Parathyroid adenoma (tissue), 2 donors: Measurements from ENCODE around the gene ZSWIM4.

Source experiments
- H2AFZ ChIP-seq: fragments of 300-600 bp; sonication (generic); one replicate; pipeline ENCODE4 v1.7.0; 2017; ENCODE audit warnings: antibody characterized with exemption, mild to moderate bottlenecking
- H3K27ac ChIP-seq: fragments of 300-600 bp; sonication (generic); one replicate; pipeline ENCODE4 v1.7.0; 2017
- H3K27me3 ChIP-seq: fragments of 300-600 bp; sonication (generic); one replicate; pipeline ENCODE4 v1.7.0; 2017; ENCODE audit warnings: low read length; ENCODE audit not compliant: control insufficient read depth, insufficient read depth
- H3K36me3 ChIP-seq: fragments of 300-600 bp; sonication (generic); one replicate; pipeline ENCODE4 v1.7.0; 2017; ENCODE audit warnings: low read length; ENCODE audit not compliant: control insufficient read depth, insufficient read depth
- H3K4me1 ChIP-seq: fragments of 300-600 bp; sonication (generic); one replicate; pipeline ENCODE4 v1.7.0; 2017; ENCODE audit warnings: control low read depth
- H3K4me2 ChIP-seq: fragments of 300-600 bp; sonication (generic); one replicate; pipeline ENCODE4 v1.7.0; 2017; ENCODE audit warnings: low read length
- H3K4me3 ChIP-seq: fragments of 300-600 bp; sonication (generic); one replicate; pipeline ENCODE4 v1.7.0; 2017; ENCODE audit warnings: low read depth, low read length
- H3K79me2 ChIP-seq: fragments of 300-600 bp; sonication (generic); one replicate; pipeline ENCODE4 v1.7.0; 2017; ENCODE audit warnings: control low read depth
- H3K9ac ChIP-seq: fragments of 300-600 bp; sonication (generic); one replicate; pipeline ENCODE4 v1.7.0; 2017; ENCODE audit warnings: mild to moderate bottlenecking
- H3K9me3 ChIP-seq: fragments of 300-600 bp; sonication (generic); one replicate; pipeline ENCODE4 v1.7.0; 2017; ENCODE audit warnings: low read length; ENCODE audit not compliant: control insufficient read depth
- CTCF ChIP-seq: fragments of 300-600 bp; sonication (generic); IDR thresholded peaks from one replicate; pipeline ENCODE4 v1.7.0; 2017; ENCODE audit warnings: antibody characterized with exemption, mild to moderate bottlenecking
- donor health status: primary hyperparathyroidism.

Gene ZSWIM4

GRCh38 chr19:13877303-13877702, 82.1 kb downstream of the ZSWIM4 start:
- H3K4me1 ChIP-seq = peaks cover 7% of the 10 kb centered on the region
- no peaks in the 10 kb centered on the region for H3K79me2 ChIP-seq
- no peak overlapping the region for H3K4me3 ChIP-seq
- H3K27ac ChIP-seq = no peak overlapping the region
- no peak overlapping the region for H2AFZ ChIP-seq
- H3K9ac ChIP-seq = no peak overlapping the region
- H3K27me3 ChIP-seq = no peaks in the 10 kb centered on the region
- H3K36me3 ChIP-seq = no peaks in the 10 kb centered on the region
- H3K9me3 ChIP-seq = no peaks in the 10 kb centered on the region
- no peak overlapping the region for H3K4me2 ChIP-seq
- no peak for TF ChIP-seq CTCF

GRCh38 chr19:13880059-13881043, 85.1 kb downstream of the ZSWIM4 start:
- Histone ChIP-seq H3K79me2 (no peaks in the 10 kb centered on the region), H3K9me3 (no peaks in the 10 kb centered on the region), H3K4me2 (peak overlapping the region; percentile 62), H3K9ac (no peak overlapping the region), H3K27me3 (no peaks in the 10 kb centered on the region), H3K36me3 (no peaks in the 10 kb centered on the region), H3K27ac (peak overlapping the region; percentile 17), H3K4me1 (peaks cover 7% of the 10 kb centered on the region), H2AFZ (peak overlapping the region; percentile 75), H3K4me3 (peak overlapping the region; percentile 40)
- peak; percentile 99 for TF ChIP-seq CTCF

DNA sequence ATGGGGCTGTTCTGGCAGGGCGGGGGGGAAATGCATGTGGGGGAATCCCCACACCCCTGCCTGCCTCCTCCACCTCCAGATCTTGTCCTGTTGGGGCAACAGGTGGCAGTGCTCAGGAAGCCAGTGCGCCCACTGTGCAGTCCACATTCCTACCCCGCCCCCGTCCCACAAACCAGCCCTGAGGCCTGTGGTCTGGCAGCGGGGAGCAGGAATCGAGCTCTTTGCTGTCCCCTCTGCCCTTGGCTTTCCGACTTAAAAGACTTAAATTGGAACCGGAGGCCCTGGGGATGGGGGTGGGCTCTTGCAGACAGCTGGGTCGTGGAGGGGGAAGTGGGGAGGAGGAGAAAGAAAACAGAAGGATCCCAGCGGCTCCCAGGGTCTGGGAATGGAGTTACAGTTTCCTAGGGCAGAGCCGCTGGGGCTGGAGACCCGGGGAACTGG, 86.0 kb downstream of the ZSWIM4 start:
- no peak overlapping the region for H2AFZ ChIP-seq
- TF ChIP-seq CTCF = no peak
- H3K79me2 ChIP-seq = no peaks in the 10 kb centered on the region
- H3K27ac ChIP-seq = no peak overlapping the region
- no peak overlapping the region for H3K4me3 ChIP-seq
- H3K4me2 ChIP-seq = no peak overlapping the region
- no peak overlapping the region for H3K9ac ChIP-seq
- H3K36me3 ChIP-seq = no peaks in the 10 kb centered on the region
- peaks cover 7% of the 10 kb centered on the region for H3K4me1 ChIP-seq
- H3K27me3 ChIP-seq = no peaks in the 10 kb centered on the region
- H3K9me3 ChIP-seq = no peaks in the 10 kb centered on the region
